Gastroesophageal sphincter (tissue), 4 donors: ENCODE results near the gene CLDN1. TPM values are rescaled to one million over a fixed set of nuclear protein-coding genes. Genes with fewer than 3 reads are reported as not detected.

Experiments used
- ATAC-seq: fragments of 150-250 bp; one replicate; pipeline ENCODE4 v1.9.1; 2016; ENCODE audit warnings: mild to moderate bottlenecking, moderate library complexity
- H3K27ac ChIP-seq, 4 donors: fragments of 200-600 bp; sonication (generic) in 3 of 4; 1 replicate in 3 of 4; 2 replicates in 1 of 4; pipeline ENCODE4 v1.5.1; 2016 to 2019
- H3K27me3 ChIP-seq: fragments of 200-600 bp; sonication (generic); one replicate; pipeline ENCODE4 v1.5.1; 2019
- H3K36me3 ChIP-seq, 2 donors: fragments of 200-600 bp; sonication (generic); one replicate each; pipeline ENCODE4 v1.5.1; 2019; ENCODE audit warnings: control low read depth in 1 of 2
- H3K4me1 ChIP-seq, 3 donors: fragments of 200-600 bp; sonication (generic); 1 replicate in 2 of 3; 2 replicates in 1 of 3; pipeline ENCODE4 v1.5.1; 2016 to 2019; ENCODE audit warnings: control low read depth in 2 of 3
- H3K4me3 ChIP-seq, 2 donors: fragments of 200-600 bp; sonication (generic); one replicate each; pipeline ENCODE4 v1.5.1; 2019; ENCODE audit warnings: mild to moderate bottlenecking in 1 of 2, moderate library complexity in 1 of 2
- H3K9me3 ChIP-seq, 3 donors: fragments of 200-600 bp; sonication (generic); one replicate each; pipeline ENCODE4 v1.5.1; 2017 to 2019; ENCODE audit warnings: control low read depth in 2 of 3
- EP300 ChIP-seq: sonication (generic); formaldehyde crosslinking; IDR thresholded peaks from one replicate; pipeline ENCODE4 v1.6.1; 2017; ENCODE audit warnings: antibody characterized with exemption, mild to moderate bottlenecking
- POLR2A ChIP-seq, 2 donors: fragments of 450-650 bp; IDR thresholded peaks; one replicate each; pipeline ENCODE4 v1.6.1; 2017; ENCODE audit warnings: antibody characterized with exemption in 2 of 2, mild to moderate bottlenecking in 2 of 2, moderate library complexity in 1 of 2
- POLR2AphosphoS5 ChIP-seq: sonication (generic); formaldehyde crosslinking; IDR thresholded peaks from one replicate; pipeline ENCODE4 v1.6.1; 2017; ENCODE audit warnings: antibody characterized with exemption
- WGBS, 2 donors: methylation state at CpG; one replicate each; pipeline ENCODE4 v1.1.5; 2018; ENCODE audit warnings: low coverage in 1 of 2; 5-methylcytosine and 5-hydroxymethylcytosine counted together
- total RNA-seq, 4 donors: library from RNA; depleted of rRNA; stranded (reverse); fragments of >200 nt; gene quantifications; one replicate each; pipeline ENCODE4 v1.1.0, GENCODE V29; 2016
- TF ChIP-seq, protein P1 (sequence below), 4 experiments: fragments of 200-600 bp in 2 of 4; fragments of 450-650 bp in 2 of 4; sonication (generic) in 1 of 4; IDR thresholded peaks; one replicate each; pipeline ENCODE4 v1.5.1; 2017 to 2019; ENCODE audit warnings: antibody characterized with exemption in 4 of 4, mild to moderate bottlenecking in 2 of 4, moderate library complexity in 2 of 4

CLDN1 gene
- total RNA-seq, 4 donors from 2014 or later = 0.50 to 5.3 (median 1.8) TPM

DNA sequence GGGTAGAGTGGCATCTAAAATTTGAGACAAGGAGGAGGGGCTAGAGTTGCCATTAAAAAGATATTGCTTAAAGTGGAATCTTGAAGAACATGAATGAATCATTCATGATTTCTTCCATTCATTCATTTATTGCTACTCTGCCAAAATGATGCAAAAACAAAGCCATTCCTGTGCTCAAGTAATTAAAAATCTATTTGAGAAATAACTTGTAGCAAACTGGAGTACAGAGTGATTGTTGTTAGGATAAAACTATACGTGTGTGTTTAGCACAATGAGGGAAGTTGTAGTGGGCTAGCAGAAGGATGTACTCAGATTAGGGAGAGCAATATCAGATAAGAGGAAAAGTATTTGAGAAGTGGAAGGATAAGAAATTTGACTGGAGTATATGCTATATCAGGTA is 11.7 kb upstream of the CLDN1 start:
- Histone ChIP-seq H3K4me3 (no peak overlapping the region), H3K27ac (no peak overlapping the region), H3K27me3 (no peaks in the 10 kb centered on the region), H3K4me1 (peaks cover 0 to 8% (median 0%) of the 10 kb centered on the region in 3 donors), H3K36me3 (no peaks in the 10 kb centered on the region), H3K9me3 (no peaks in the 10 kb centered on the region)
- no peak for TF ChIP-seq POLR2A (IDR thresholded peaks at IDR 0.05)
- TF ChIP-seq POLR2AphosphoS5 = no peak
- TF ChIP-seq, protein P1, sequence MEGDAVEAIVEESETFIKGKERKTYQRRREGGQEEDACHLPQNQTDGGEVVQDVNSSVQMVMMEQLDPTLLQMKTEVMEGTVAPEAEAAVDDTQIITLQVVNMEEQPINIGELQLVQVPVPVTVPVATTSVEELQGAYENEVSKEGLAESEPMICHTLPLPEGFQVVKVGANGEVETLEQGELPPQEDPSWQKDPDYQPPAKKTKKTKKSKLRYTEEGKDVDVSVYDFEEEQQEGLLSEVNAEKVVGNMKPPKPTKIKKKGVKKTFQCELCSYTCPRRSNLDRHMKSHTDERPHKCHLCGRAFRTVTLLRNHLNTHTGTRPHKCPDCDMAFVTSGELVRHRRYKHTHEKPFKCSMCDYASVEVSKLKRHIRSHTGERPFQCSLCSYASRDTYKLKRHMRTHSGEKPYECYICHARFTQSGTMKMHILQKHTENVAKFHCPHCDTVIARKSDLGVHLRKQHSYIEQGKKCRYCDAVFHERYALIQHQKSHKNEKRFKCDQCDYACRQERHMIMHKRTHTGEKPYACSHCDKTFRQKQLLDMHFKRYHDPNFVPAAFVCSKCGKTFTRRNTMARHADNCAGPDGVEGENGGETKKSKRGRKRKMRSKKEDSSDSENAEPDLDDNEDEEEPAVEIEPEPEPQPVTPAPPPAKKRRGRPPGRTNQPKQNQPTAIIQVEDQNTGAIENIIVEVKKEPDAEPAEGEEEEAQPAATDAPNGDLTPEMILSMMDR (IDR thresholded peaks at IDR 0.05) = no peak
- no peak for TF ChIP-seq EP300
- WGBS, 2 donors = 57 to 73% methylated on average over 1 of the region's 1 CpG
- ATAC-seq = no peak

DNA sequence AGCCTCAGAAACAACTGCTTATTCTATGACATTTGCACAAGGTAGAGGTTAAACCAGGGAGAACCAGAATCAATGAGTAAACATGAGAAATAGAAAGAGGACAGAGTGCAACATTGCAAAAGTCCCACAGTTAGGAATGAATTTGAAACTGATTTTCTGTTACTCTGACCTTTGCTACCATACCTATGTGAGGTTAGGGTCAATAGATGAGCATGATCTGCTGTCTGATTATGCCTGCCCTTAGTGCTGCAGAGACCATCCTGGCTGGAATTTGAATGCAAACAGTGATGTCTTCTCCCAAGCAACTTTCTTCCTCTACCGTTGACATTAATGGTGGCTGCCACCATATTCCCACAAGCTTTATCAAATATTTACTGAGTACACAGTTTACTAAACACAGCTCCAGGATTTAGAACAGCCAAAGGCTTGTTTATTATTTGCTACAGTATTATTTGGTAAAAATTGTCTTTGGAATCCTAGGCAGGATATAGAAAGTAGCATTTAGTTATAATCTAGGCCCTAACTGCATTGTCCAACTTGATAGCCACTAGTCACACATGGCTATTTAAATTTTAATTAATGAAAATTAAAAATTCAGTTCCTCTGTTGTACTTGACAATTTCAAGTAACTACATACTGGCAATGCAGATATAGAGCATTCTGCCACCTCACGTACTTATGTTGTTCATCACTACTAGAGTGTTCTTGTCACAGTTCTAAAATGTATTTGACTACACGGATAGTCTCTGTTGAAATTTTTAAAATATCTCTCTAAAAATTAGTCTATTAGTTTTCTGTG is 8.9 kb upstream of the CLDN1 start:
- WGBS, 2 donors = 72 to 75% methylated on average over 3 of the region's 3 CpGs

DNA sequence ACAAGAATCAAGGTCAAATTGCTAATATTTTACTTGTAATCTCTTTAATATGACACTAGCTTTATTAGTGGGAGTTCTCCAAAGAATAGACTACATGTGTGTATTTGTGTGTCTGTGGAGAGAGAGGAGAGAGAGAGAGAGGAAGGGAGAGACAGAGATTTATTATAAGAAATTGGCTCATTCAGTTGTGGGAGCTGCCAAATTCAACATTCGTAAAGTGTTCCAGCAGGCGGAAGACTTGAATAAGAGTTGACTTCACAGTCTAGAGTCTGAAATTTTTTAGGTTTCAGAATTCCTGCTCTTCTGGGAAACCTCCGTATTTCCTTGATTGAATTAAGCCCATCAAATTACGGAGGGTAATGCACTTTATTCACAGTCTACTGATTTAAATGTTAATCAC is 4.7 kb upstream of the CLDN1 start:
- Histone ChIP-seq H3K4me1 (peaks cover 0 to 27% (median 7%) of the 10 kb centered on the region in 3 donors), H3K4me3 (no peak overlapping the region), H3K36me3 (no peaks in the 10 kb centered on the region), H3K9me3 (no peaks in the 10 kb centered on the region), H3K27me3 (no peaks in the 10 kb centered on the region), H3K27ac (no peak overlapping the region)
- ATAC-seq = peak; percentile 51
- WGBS, 2 donors = 10 to 11% methylated on average over 4 of the region's 4 CpGs
- TF ChIP-seq POLR2A (IDR thresholded peaks at IDR 0.05) = no peak
- TF ChIP-seq POLR2AphosphoS5 = peak; percentile 52
- TF ChIP-seq EP300 = no peak
- TF ChIP-seq, protein P1 (IDR thresholded peaks at IDR 0.05) = peak in 2 of 4 experiments; percentile 22 to 31

More for the DNA sequence above, 8.9 kb upstream of the CLDN1 start:
- H3K36me3 ChIP-seq = no peaks in the 10 kb centered on the region
- no peaks in the 10 kb centered on the region for H3K9me3 ChIP-seq
- TF ChIP-seq EP300 (no peak), POLR2A (IDR thresholded peaks at IDR 0.05) (no peak), POLR2AphosphoS5 (no peak)
- TF ChIP-seq, protein P1 (IDR thresholded peaks at IDR 0.05) = no peak
- no peak overlapping the region for H3K4me3 ChIP-seq
- peaks cover 0 to 15% (median 3%) of the 10 kb centered on the region in 3 donors for H3K4me1 ChIP-seq
- no peak overlapping the region for H3K27ac ChIP-seq
- no peak for ATAC-seq
- no peaks in the 10 kb centered on the region for H3K27me3 ChIP-seq

DNA sequence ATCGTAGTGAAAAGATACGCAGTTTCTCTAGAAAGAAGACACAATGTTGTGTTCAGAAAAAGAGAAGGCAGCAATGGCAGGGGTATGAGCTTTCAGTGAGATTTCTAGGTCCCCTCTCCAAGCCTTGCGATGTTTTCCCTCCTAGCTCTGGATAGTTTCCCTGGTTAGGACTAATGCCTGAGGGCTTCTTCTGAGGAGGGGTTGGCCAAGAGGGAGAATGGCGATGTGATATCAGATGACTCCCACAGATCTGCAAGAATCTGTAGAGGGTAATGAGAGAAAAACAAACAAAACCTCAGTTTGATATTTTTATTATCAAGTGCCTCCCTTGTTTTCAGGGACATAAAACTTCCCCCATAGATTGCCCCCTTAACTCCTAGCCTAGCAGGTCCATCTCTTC is 4.1 kb upstream of the CLDN1 start:
- TF ChIP-seq POLR2AphosphoS5 (no peak), POLR2A (IDR thresholded peaks at IDR 0.05) (no peak), EP300 (no peak)
- TF ChIP-seq, protein P1 (IDR thresholded peaks at IDR 0.05) = no peak
- ATAC-seq = no peak
- 85% methylated on average over 3 to 4 of the region's 4 CpGs for WGBS, 2 donors
- Histone ChIP-seq H3K27ac (no peak overlapping the region), H3K27me3 (peaks cover 5% of the 10 kb centered on the region), H3K36me3 (no peaks in the 10 kb centered on the region), H3K9me3 (no peaks in the 10 kb centered on the region), H3K4me1 (peaks cover 0 to 30% (median 10%) of the 10 kb centered on the region in 3 donors), H3K4me3 (no peak overlapping the region)

DNA sequence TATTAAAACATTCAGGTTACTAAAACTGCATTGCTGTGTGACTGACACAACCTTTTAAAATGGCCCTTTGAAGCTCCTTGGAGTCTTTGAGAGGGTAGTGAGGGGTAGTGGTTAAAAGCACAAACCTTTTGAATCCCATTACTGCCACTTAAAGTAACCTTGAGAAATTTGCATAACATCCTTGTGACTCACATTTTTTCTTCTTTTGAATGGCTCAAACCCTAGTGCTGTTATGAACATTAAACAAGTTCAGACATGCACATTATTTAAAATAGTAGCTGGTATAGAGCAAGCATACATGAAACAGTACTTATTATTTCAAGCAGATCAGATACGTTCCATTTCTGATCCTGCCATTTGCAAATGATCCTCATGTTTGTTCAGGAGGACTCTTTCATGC is 3.7 kb upstream of the CLDN1 start:
- 89 to 100% methylated on average over 1 of the region's 1 CpG for WGBS, 2 donors
- peaks cover 9% of the 10 kb centered on the region for H3K27me3 ChIP-seq
- H3K9me3 ChIP-seq = no peaks in the 10 kb centered on the region
- no peak overlapping the region for H3K27ac ChIP-seq
- TF ChIP-seq EP300 = no peak
- TF ChIP-seq, protein P1 (IDR thresholded peaks at IDR 0.05) = no peak
- TF ChIP-seq POLR2A (IDR thresholded peaks at IDR 0.05) = no peak
- no peak for TF ChIP-seq POLR2AphosphoS5
- H3K4me1 ChIP-seq = peaks cover 0 to 30% (median 10%) of the 10 kb centered on the region in 3 donors
- H3K4me3 ChIP-seq = no peak overlapping the region
- H3K36me3 ChIP-seq = no peaks in the 10 kb centered on the region
- no peak for ATAC-seq
